LNCAP (cell line): ENCODE data around the gene PRKAR1B.

Source experiments
- CTCF ChIP-seq: fragments of 450-650 bp; IDR thresholded peaks from 2 replicates; pipeline ENCODE4 v1.5.1; 2017; ENCODE audit warnings: mild to moderate bottlenecking

Gene PRKAR1B

GRCh38 chr7:763762-764161, 36.7 kb upstream of the PRKAR1B start:
- TF ChIP-seq CTCF, result no peak

GRCh38 chr7:762885-763284, 35.8 kb upstream of the PRKAR1B start:
- no peak for TF ChIP-seq CTCF

- TF ChIP-seq CTCF, result no peak
Measured at GRCh38 chr7:761631-762030, 34.5 kb upstream of the PRKAR1B start.

GRCh38 chr7:761101-761500, 34.0 kb upstream of the PRKAR1B start:
- no peak for TF ChIP-seq CTCF

GRCh38 chr7:760006-760405, 32.9 kb upstream of the PRKAR1B start:
- TF ChIP-seq CTCF, result no peak

- TF ChIP-seq CTCF, result no peak
Measured at GRCh38 chr7:759569-759968, 32.5 kb upstream of the PRKAR1B start.

- TF ChIP-seq CTCF, result no peak
Measured at GRCh38 chr7:757741-758163, 30.7 kb upstream of the PRKAR1B start.

GRCh38 chr7:756928-757560, 30.0 kb upstream of the PRKAR1B start:
- no peak for TF ChIP-seq CTCF
